IPS-NIHi7 (cell line): ENCODE measurements around the gene ESRP2.

Source experiments
- DNase-seq: peaks from one replicate; pipeline ENCODE4 v3.0.0; 2012; ENCODE audit warnings: mixed read lengths; ENCODE audit errors: extremely low spot score

The ESRP2 gene

DNA sequence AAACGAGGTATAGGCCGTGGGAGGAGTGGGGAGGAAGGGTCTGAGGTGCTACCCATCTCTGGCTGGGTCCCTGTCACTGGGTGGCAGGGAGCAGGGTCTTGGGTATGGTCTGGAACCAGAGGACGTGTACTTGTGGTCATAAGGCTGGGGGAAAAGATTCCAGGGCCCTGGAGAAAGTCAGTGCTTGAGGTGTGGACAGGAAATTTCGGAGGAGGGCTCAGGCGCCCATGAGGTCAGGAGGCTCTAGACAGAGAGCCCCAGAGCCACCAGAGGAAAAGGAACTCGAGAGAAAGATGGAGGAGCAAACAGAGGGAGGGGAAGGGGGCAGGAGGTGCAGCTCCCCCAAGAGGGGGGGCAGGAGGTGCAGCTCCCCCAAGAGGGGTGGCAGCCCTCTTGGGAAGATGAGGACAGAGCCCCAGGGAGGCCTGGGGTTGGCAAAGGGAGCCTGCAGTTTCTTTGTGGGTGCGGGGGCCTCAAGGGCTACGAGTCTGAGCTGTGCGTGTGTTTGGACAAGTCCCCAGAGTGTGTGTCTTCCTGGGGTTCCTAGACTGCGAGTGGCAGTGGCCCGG lies 27.7 kb upstream of the ESRP2 start:
- no peak for DNase-seq

DNA sequence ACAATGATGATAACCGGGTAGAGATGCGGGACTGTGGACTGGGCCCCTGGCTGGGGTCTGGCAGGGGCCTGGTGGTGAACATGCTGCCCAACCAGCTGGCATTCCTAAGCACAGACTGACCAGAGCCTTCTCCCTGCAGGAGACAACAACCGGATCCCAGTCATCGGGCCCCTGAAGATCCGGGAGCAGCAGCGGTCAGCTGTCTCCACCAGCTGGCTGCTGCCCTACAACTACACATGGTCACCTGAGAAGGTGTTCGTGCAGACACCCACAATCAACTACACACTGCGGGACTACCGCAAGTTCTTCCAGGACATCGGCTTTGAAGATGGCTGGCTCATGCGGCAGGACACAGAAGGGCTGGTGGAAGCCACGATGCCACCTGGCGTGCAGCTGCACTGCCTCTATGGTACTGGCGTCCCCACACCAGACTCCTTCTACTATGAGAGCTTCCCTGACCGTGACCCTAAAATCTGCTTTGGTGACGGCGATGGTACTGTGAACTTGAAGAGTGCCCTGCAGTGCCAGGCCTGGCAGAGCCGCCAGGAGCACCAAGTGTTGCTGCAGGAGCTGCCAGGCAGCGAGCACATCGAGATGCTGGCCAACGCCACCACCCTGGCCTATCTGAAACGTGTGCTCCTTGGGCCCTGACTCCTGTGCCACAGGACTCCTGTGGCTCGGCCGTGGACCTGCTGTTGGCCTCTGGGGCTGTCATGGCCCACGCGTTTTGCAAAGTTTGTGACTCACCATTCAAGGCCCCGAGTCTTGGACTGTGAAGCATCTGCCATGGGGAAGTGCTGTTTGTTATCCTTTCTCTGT lies 23.3 kb upstream of the ESRP2 start:
- DNase-seq, result no peak

DNA sequence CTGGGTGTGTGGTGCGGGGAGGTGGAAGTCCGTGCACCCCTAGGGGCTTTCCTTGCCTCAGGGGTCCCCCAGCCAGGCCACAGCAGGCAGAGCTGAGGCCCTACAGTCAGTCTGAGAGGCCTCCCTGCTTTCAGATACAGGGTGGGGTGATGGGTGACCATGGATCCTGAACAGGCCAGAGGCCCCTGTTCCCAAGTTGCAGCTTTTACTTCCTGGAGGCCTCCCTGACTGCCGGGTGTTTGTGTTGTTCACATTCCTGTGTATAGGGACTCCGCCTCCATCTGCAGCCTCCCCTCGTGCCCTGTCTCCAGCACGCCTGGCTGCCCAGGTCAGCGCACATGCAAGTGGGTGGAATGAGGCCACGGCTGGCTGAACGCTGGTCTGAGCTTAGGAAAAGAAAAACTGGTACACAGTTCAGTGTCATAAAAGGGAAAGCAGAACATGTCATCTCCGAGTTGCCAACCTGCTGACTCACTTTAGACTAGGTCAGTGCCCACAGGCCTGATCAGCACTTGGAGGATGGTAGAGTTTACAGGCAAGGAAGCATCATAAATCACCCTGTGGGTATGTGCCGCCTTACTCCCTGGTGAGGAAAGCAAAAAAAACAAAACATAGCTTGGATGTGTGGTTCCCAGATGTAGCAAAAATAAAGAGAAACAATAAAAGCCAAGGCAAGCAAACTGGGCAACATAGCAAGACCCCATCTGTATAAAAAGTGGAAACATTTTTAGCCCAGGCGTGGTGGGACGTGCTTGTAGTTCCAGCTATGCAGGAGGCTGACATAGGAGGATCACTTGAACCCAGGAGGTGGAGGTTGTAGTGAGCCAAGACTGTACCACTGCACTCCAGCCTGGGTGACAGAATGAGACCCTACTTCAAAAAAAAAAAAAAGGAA lies 22.2 kb upstream of the ESRP2 start:
- no peak for DNase-seq

DNA sequence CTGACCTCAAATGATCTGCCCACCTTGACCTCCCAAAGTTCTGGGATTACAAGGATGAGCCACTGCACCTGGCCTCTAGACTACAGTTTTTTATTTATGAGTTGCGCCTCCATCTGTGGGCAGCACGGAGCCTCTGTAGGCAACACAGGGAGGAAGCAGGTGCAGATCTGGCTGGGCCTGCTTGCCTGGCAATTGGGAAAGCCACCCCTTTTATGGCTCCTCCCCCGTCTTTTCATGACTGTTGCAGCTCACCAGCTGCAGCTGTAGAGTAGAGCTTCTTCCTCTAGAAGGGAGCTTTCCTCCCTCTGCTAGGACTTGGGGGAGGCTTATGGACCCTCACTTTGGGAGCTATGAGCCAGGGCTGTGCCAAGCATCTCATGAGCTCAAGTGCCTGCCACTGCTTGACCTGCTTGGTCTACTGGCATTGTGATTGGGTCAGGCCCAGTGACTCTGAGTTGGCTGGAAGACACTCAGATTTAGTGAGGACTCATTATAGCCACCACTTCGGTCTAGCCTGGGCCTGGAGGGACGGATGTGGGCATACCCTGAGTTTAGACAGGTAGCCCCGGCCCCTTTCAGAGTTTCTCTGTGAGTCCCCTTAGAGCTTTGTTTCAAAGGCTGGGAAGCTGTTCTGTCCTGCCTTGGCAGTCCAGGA lies 21.5 kb upstream of the ESRP2 start:
- DNase-seq, result no peak

DNA sequence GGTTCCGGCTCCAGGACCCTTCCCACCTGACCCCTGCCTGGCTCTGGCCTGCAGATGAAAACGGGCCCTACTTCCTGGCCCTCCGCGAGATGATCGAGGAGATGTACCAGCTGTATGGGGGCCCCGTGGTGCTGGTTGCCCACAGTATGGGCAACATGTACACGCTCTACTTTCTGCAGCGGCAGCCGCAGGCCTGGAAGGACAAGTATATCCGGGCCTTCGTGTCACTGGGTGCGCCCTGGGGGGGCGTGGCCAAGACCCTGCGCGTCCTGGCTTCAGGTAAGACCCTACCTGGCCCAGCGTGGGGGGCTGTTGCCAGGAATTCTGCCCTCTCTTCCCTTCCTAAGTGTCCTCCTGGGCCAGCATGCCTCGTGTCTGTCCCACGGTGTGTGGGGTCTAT lies 19.8 kb upstream of the ESRP2 start:
- DNase-seq, result no peak

DNA sequence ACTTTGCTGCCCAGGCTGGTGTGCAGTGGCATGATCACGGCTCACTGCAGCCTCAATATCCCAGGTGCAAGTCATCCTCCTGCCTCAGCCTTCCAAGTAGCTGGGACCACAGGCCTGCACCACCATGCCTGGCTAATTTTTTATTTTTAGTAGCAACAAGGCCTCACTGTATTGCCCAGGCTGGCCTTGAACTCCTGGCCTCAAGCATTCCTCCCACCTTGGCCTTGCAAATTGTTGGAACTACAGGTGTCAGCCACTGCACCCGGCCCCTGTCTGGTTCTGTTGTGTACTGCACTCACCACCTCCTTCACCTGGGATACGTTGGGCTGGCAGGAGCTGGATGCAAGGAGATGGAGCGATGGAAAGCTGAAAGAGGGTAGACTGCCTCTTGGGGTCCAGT lies 17.8 kb upstream of the ESRP2 start:
- DNase-seq, result no peak

DNA sequence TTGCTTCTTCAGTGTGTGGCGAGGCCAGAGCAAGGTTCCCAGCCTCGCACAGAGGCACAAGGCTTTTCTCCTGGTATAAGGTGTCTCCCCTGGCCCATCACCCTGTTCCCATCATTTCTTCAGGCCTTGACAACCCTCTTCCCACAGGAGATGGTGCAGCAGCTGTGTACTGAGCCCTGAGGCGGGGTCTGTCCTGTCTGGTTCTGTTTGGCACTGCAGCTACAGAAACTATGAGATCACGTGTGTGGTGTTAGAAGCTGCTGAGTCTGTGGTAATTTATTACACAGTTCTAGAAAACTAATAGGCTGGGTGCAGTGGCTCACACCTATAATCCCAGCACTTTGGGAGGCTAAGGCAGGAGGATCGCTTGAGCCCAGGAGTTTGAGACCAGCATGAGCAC lies 16.5 kb upstream of the ESRP2 start:
- no peak for DNase-seq

DNA sequence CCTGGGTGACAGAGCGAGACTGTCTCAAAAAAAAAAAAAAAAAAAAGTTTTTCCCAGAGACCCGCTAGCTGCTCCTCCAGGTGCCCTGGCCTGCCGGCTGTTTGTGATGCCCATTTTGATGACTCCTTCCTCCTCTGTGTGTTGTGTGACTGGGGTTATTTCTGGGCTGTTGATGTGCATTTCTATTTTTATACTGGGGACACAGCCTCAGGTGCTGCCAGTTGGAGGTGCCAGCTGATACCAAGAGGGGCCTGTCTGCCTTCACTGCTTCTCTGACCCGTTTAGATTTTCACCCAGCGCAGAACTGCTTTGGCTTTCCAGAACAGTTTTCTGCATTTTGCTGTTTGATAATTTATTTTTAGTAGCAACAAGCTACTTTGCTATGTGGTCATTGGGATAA lies 15.9 kb upstream of the ESRP2 start:
- no peak for DNase-seq

DNA sequence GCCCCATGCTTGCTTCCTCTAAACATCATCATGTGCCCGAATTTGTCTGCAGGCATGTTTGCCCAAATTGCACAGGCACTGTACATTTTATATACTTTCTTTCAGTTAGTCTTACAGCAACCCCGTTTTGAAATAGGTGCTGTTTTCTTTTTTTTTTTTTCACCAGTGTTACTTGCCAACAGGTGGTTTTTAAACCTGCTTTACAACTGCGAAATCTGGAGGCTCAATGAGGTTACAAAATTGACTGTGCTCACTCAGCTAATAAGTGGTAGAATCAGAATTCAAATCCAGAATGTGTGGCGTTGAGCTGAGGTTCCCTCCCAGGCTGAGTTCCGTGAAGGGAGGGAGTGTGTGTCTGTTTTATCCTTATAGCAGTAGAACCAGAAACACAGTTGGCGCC lies 15.0 kb upstream of the ESRP2 start:
- no peak for DNase-seq

DNA sequence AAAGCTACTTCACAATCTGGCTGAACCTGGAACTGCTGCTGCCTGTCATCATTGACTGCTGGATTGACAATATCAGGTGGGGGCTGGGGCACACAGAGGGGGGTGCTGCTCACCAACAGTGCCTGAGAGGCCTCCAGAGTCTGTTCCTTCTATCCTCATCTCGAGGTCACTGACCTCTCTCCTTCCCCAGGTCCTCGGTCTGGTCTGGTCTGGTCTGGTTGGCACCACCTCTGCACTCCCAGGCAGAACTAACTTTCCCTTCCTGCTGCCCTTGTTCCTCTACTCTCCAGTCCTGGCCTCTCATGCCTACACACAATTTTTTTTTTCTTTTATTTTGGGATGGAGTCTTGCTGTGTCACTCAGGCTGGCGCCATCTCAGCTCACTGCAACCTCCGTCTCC lies 13.4 kb upstream of the ESRP2 start:
- no peak for DNase-seq

DNA sequence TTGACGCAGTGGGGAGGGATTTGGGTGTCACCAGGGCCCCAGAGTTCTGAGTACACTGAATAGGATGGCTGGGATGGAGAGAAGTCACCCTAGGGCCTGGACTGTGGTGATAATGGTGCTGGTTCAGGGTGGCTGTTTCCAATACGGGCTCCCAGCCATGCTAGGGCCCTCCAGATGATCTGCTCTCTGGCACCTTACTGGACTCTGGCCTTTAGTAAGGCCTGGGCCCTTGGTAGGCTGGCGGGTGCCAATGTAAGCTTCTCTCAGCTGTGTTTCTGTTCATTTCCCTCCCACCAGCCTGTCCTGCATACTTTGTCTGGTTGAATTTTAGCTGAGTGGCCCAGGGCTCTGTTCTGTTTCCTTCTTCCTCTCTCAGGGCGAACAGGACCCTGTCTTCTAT lies 12.0 kb upstream of the ESRP2 start:
- DNase-seq, result no peak

DNA sequence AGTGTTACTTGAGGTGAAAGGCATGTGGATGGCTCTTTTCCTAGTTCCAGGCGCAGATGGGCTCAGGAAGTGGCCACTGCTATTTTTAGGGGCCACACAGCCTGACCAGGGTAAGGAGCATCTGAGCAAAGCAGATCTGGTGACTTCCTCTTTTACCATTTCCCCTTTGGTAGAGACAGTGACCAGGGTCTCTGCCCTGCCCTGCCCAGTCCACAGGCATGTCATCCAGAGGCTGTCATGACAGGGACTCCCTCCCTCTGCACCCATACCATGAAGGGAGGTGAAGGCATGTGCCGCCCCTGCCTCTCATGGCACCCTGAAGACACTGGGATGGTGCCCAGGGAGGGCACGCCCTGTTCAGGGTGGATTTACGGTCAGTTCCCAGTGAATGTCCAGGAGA lies 11.5 kb upstream of the ESRP2 start:
- no peak for DNase-seq

DNA sequence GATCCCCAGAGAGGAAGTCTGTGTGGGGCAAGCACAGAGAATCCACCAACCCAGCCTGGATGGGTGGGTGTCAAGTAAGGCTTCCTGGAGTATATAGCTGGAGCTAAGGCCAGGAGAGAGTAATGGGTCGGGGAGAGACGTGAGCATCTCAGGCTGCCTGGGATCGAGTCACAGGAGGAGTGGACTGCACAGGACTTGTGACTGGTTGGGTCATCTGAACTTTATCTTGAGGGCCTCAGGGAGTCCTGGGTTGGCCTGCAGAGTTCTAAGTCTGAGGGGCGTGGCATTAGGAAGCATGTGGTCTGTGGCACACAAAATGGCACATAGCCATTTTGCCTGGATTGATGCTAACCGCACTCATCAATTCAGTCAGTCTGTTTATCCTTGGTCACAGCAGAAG lies 10.7 kb upstream of the ESRP2 start:
- DNase-seq, result no peak

DNA sequence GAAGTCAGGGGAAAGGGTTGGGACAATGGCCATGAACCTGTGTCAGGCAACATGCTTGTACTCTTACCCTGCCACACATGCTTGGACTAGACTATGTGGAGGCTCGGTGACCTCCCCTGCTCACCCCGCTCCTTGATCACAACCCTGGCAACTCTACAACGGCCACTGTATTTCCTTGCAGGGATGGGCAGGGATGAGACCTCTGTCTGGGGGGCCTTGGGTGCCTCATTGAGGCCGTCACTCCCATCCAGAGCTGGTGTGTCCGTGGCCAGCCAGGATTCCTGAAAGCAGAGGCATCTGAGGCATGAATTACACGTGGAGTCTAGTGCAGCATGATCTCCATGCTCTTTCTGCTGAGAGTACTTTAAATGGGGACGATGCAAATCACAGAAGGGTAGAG lies 10.2 kb upstream of the ESRP2 start:
- DNase-seq, result no peak

DNA sequence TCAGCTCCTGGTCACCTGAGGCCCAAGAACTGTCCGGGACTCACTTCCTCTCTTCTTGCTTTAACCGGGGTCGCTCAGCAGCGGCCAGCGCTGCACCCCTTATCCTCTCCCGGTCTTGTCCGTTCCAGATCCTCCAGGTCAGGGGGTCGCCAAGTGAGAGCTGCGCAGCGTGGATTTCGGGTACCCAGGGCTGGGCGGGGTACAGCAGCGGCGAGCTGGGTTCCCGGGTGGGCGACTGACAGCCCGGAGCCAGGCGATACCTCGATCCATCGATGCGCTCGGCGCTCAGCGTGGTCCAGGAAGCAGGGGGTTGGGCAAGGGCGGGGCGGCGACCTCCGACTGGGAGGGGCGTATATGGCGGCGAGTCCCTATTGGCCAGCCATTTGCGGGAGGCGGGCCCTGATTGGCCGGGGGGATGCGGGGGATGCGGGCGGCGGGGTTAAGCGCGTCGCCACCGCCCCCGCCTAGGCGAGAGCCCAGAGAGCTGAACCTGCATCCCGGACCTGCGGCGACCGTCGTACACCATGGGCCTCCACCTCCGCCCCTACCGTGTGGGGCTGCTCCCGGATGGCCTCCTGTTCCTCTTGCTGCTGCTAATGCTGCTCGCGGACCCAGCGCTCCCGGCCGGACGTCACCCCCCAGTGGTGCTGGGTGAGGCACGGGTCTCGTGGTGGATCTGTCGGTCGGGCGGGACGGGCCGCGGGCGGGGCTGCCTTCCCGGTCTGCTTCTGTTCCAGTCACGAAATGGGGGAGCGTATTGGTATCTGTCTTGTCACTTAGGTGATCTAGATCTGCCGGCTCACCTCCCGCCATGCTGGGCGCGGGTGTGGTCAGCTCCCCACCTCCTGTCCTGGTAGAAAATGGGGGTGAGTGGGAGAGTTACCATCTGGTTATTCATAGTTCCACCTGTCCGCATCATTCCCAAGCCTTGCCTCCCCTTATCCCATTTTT lies 9.3 kb upstream of the ESRP2 start, which contains the start of gene PLA2G15:
PLA2G15 (plus strand) TSS at position 471 of the 951 bp plus-strand sequence; CDS start at position 525, 54 bp downstream.
- DNase-seq, result peak; percentile 99

DNA sequence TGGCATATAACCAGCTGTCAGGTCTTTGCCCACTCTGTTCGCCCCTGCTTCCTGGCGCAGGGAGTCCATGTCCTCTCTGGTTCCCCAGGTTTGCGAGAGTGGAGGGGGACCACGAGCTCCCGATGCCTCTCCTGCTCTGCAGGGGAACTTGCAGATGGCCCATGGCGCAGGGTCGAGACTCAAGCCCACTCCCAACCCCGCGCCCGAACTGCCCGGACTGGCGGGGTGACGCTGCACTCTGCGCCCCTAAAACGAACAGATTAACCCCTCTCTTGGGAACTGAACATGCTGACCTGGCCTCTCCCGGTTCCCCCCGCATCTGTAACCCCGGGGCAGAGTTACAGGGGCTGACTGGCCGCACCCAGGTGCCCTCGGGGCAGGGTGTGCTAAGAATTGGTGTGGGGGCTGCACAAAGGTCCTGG lies 8.6 kb upstream of the ESRP2 start:
- DNase-seq, result no peak

DNA sequence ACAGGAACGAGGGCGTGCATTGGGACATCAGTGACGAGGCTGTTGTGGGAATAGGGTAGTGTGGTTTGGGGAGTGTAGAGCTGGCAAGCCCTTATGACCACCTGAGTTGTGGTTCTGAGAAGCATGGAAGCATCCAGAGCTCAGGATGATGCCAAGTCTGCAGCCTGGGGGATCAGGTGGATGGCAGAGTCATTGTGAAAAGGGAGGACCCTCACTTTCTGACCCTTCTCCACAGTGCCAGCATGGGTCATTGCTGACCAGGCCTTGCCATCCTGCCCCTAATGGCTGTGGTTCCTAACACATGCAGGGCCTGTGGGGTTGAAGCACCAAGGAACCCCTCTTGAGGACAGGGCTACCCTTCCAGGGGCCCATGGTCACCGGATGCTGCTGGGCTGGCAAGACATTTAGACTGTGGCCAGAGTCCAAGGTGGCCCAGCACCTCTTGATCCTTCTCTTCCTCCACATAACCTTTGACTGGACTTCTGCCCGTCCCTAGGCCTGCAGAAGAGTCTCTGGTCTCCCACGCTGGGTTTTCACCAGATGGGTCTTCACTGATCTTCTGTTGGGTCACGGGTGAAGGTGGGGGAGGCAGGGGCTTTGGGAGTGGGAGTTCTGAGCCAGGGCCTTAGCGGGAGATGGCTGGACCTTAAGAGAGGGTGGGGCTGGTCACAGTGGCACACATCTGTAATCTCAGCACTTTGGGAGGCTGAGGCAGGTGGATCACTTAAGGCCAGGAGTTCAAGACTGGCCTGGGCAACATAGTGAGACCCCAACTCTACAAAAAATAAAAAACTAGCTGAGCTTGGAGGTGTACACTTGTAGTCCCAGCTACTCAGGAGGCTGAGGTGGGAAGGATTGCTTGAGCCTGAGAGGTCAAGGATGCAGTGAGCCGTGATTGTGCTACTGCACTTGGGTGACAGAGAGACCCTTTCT lies 7.3 kb upstream of the ESRP2 start:
- no peak for DNase-seq

DNA sequence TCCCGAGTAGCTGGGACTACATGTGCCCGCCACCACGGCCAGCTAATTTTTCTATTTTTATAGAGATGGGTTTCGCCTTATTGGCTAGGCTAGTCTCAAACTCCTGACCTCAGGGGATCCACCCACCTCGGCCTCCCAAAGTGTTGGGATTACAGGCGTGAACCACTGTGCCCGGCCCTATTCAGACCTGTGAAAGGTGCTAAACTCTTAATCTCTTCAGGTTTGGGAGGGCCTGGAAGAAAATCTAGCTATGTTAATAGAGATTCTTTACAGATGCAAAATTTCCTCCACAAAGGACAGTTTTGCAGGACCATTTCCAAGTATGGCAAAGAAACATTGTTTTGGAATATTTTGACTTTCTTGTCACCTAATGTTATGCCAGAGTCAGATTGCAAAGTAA lies 6.2 kb upstream of the ESRP2 start:
- no peak for DNase-seq

DNA sequence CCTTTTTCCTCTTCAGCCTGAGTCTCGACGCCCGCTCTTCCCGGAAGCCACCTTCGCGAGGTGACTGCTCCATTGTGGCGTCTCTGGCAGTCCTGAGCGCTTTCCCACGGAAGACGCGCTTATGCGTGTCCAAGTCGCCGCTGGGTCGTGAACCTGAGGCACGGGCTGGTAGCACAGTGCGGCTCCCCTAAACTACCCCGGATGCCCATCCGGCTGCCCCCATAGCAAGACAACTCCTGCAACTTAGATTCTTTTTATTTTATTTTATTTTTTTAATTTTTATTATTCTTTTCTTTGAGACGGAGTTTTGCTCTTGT lies 2.1 kb upstream of the ESRP2 start:
- DNase-seq, result no peak
